Measurements from ENCODE around the gene PCED1A. TPM values are rescaled to one million over a fixed set of nuclear protein-coding genes. Genes with fewer than 3 reads are reported as not detected.

The PCED1A gene
- total RNA-seq, 2 experiments from 2014 or later = 6.9 to 9.8 TPM

DNA sequence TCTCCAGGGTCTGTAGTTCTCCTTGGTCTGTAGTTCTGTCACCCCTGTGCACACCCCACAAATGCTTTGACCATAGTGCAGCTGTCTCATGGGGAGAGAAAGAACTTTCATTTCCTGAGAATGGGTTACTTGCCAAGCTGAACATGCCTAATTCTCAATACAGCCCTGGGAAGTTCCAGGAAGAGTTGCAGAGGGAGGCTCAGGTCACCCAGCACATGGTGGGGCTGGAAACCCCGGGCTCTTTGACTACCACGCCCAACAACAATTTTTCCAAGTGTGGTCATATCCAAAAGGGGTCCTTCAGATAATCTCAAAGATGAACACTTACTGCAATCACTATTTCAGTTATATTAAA, 30.6 kb upstream of the PCED1A start:
- no peak overlapping the region for H3K4me2 ChIP-seq (ENCODE audit: low read length)
- no peaks in the 10 kb centered on the region for H3K9me3 ChIP-seq (ENCODE audit: low read length)
- H3K4me3 ChIP-seq (ENCODE audit: low read depth, low read length, poor library complexity, severe bottlenecking) = no peak overlapping the region
- TF ChIP-seq EZH2phosphoT487 (IDR thresholded peaks at IDR 0.05; ENCODE audit: borderline replicate concordance, low read depth, low read length) = no peak
- TF ChIP-seq, protein P1, sequence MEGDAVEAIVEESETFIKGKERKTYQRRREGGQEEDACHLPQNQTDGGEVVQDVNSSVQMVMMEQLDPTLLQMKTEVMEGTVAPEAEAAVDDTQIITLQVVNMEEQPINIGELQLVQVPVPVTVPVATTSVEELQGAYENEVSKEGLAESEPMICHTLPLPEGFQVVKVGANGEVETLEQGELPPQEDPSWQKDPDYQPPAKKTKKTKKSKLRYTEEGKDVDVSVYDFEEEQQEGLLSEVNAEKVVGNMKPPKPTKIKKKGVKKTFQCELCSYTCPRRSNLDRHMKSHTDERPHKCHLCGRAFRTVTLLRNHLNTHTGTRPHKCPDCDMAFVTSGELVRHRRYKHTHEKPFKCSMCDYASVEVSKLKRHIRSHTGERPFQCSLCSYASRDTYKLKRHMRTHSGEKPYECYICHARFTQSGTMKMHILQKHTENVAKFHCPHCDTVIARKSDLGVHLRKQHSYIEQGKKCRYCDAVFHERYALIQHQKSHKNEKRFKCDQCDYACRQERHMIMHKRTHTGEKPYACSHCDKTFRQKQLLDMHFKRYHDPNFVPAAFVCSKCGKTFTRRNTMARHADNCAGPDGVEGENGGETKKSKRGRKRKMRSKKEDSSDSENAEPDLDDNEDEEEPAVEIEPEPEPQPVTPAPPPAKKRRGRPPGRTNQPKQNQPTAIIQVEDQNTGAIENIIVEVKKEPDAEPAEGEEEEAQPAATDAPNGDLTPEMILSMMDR (conservative IDR thresholded peaks at IDR 0.05; ENCODE audit: low read length) = no peak
- H3K4me1 ChIP-seq (ENCODE audit: insufficient read depth, low read length, poor library complexity, severe bottlenecking) = peaks cover 26% of the 10 kb centered on the region
- peaks cover 25% of the 10 kb centered on the region for H3K79me2 ChIP-seq (ENCODE audit: insufficient read depth, low read depth, low read length)
- no peak overlapping the region for H2AFZ ChIP-seq (ENCODE audit: low read length)
- H3K27ac ChIP-seq (ENCODE audit: low read depth, low read length, poor library complexity, severe bottlenecking) = no peak overlapping the region
- POLR2A ChIA-PET = interaction anchor here (0.7 to 0.9 kb wide), 2 partner anchors 10 to 41 kb away, joined by 3 read pairs; no protein-coding TSS in a partner anchor
- DNase-seq (ENCODE audit: low spot score) = no peak
- peaks cover 5% of the 10 kb centered on the region; the same call in 1 of the 2 replicates for H3K36me3 ChIP-seq (ENCODE audit: insufficient read depth, low read length)
- intact Hi-C loops (cut with micrococcal nuclease; ENCODE audit: unreplicated experiment) = no loop called here
- H3K9me2 ChIP-seq (ENCODE audit: insufficient read depth, low read length) = no peaks in the 10 kb centered on the region
- BruUV-seq (replicated peaks) = no TSS peak
- CTCF ChIA-PET (ENCODE audit: unreplicated experiment) = no interaction called here
- 0 out of 2 replicates have a peak, but pooled peaks cover 8% of the 10 kb centered on the region for H4K20me1 ChIP-seq (ENCODE audit: insufficient read depth, low read length)

DNA sequence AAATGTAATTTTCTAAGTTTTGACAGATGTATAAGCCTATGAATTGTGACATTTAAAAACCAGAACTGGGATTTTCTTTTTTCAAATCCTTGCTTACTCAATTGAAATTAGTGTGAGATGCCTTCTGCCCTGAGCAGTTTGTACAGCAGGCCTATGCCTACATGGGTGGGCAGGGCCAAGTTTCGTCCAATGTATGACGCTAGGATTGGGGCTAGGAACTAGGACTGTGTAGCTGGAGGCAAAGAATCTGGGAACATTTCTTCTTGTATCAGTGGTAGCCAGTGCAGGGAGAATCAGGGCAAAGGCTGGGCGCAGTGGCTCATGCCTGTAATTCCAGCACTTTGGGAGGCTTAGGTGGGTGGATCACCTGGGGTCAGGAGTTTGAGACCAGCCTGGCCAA, 28.9 kb upstream of the PCED1A start:
- no peak for TF ChIP-seq EZH2phosphoT487 (IDR thresholded peaks at IDR 0.05; ENCODE audit: borderline replicate concordance, low read depth, low read length)
- TF ChIP-seq, protein P1 (conservative IDR thresholded peaks at IDR 0.05; ENCODE audit: low read length) = no peak
- no peak for DNase-seq (ENCODE audit: low spot score)
- H3K9me2 ChIP-seq (ENCODE audit: insufficient read depth, low read length) = no peaks in the 10 kb centered on the region
- H3K79me2 ChIP-seq (ENCODE audit: insufficient read depth, low read depth, low read length) = peaks cover 8% of the 10 kb centered on the region
- peaks cover 9% of the 10 kb centered on the region for H3K4me1 ChIP-seq (ENCODE audit: insufficient read depth, low read length, poor library complexity, severe bottlenecking)
- H3K4me2 ChIP-seq (ENCODE audit: low read length) = no peak overlapping the region
- no peak overlapping the region for H3K27ac ChIP-seq (ENCODE audit: low read depth, low read length, poor library complexity, severe bottlenecking)
- no peaks in the 10 kb centered on the region for H3K9me3 ChIP-seq (ENCODE audit: low read length)
- no TSS peak for BruUV-seq (replicated peaks)
- ChIA-PET POLR2A (no interaction called here), CTCF (ENCODE audit: unreplicated experiment) (no interaction called here)
- intact Hi-C loops (cut with micrococcal nuclease; ENCODE audit: unreplicated experiment) = no loop called here
- H3K36me3 ChIP-seq (ENCODE audit: insufficient read depth, low read length) = peaks cover 6% of the 10 kb centered on the region; the same call in 1 of the 2 replicates
- 0 out of 2 replicates have a peak, but pooled peaks cover under 1% of the 10 kb centered on the region for H4K20me1 ChIP-seq (ENCODE audit: insufficient read depth, low read length)
- no peak overlapping the region for H3K4me3 ChIP-seq (ENCODE audit: low read depth, low read length, poor library complexity, severe bottlenecking)
- H2AFZ ChIP-seq (ENCODE audit: low read length) = no peak overlapping the region

DNA sequence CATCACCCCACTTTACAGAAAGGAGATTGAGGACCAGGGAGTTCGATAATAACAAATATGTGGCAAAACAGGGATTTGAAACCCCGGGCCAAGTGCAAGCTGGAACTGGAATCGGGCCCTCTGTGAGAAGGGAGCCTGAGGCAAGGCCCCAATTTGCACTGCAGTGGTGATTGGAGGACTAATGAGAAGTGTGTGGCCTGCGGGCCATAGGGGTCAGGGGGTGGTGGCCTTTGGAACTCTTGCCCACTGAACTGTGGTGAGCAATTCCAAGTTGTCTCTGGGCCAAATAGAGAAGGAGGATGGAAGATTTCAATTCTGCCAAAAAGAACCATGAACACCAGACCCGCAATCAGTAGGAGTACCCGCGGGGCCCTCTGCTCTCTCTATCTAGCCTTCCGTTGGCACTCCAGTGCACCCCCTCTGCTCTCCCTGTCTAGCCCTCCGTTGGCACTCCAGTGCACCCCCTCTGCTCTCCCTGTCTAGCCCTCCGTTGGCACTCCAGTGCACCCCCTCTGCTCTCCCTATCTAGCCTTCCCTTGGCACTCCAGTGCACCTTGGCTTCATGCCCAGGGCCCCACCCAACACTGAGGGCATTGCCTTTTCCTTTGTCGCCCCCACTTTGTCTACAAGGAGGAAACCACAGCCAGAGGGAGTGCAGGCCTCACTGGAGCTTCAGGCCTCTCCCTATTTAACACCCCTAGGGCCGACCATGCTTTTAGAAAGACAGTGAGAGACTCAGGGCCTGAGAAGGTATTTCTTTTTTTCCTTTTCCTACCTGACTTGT, 26.8 kb upstream of the PCED1A start:
- no TSS peak for BruUV-seq (replicated peaks)
- Histone ChIP-seq H3K4me3 (ENCODE audit: low read depth, low read length, poor library complexity, severe bottlenecking) (no peak overlapping the region), H3K36me3 (ENCODE audit: insufficient read depth, low read length) (peaks cover 6% of the 10 kb centered on the region; the same call in 1 of the 2 replicates), H3K4me2 (ENCODE audit: low read length) (no peak overlapping the region), H3K27ac (ENCODE audit: low read depth, low read length, poor library complexity, severe bottlenecking) (no peak overlapping the region), H4K20me1 (ENCODE audit: insufficient read depth, low read length) (no peaks in the 10 kb centered on the region), H3K9me3 (ENCODE audit: low read length) (no peaks in the 10 kb centered on the region), H3K9me2 (ENCODE audit: insufficient read depth, low read length) (no peaks in the 10 kb centered on the region), H2AFZ (ENCODE audit: low read length) (no peak overlapping the region), H3K79me2 (ENCODE audit: insufficient read depth, low read depth, low read length) (no peaks in the 10 kb centered on the region), H3K4me1 (ENCODE audit: insufficient read depth, low read length, poor library complexity, severe bottlenecking) (no peaks in the 10 kb centered on the region)
- ChIA-PET POLR2A (no interaction called here), CTCF (ENCODE audit: unreplicated experiment) (no interaction called here)
- TF ChIP-seq, protein P1 (conservative IDR thresholded peaks at IDR 0.05; ENCODE audit: low read length) = no peak
- TF ChIP-seq EZH2phosphoT487 (IDR thresholded peaks at IDR 0.05; ENCODE audit: borderline replicate concordance, low read depth, low read length) = no peak
- intact Hi-C loops (cut with micrococcal nuclease; ENCODE audit: unreplicated experiment) = no loop called here
- no peak for DNase-seq (ENCODE audit: low spot score)
